Stomach smooth muscle (tissue), 2 donors: ENCODE results near the gene SLC3A2.

ENCODE experiments used
- H3K27ac ChIP-seq: one replicate; pipeline ENCODE4 v1.7.0; 2013; ENCODE audit warnings: mild to moderate bottlenecking, low read length, inconsistent platforms
- H3K27me3 ChIP-seq, 2 donors: one replicate each; pipeline ENCODE4 v1.7.0; 2013; ENCODE audit warnings: low read length in 2 of 2; ENCODE audit not compliant: insufficient read depth in 2 of 2, control insufficient read depth in 1 of 2
- H3K36me3 ChIP-seq, 2 donors: one replicate each; pipeline ENCODE4 v1.7.0; 2013; ENCODE audit warnings: low read length in 2 of 2; ENCODE audit not compliant: control insufficient read depth in 2 of 2, insufficient read depth in 2 of 2
- H3K4me1 ChIP-seq: one replicate; pipeline ENCODE4 v1.7.0; 2013; ENCODE audit warnings: low read length; ENCODE audit not compliant: control insufficient read depth, insufficient read depth
- H3K4me3 ChIP-seq, 2 donors: one replicate each; pipeline ENCODE4 v1.7.0; 2013; ENCODE audit warnings: low read length in 2 of 2
- H3K9ac ChIP-seq, 2 donors: one replicate each; pipeline ENCODE4 v1.7.0; 2013; ENCODE audit warnings: low read length in 2 of 2, mild to moderate bottlenecking in 1 of 2
- H3K9me3 ChIP-seq, 2 donors: one replicate each; pipeline ENCODE4 v1.7.0; 2013; ENCODE audit warnings: low read length in 2 of 2; ENCODE audit not compliant: control insufficient read depth in 2 of 2
- donor health status: healthy.
- donor health status: Pancreatic carcinoma.

The SLC3A2 gene

DNA sequence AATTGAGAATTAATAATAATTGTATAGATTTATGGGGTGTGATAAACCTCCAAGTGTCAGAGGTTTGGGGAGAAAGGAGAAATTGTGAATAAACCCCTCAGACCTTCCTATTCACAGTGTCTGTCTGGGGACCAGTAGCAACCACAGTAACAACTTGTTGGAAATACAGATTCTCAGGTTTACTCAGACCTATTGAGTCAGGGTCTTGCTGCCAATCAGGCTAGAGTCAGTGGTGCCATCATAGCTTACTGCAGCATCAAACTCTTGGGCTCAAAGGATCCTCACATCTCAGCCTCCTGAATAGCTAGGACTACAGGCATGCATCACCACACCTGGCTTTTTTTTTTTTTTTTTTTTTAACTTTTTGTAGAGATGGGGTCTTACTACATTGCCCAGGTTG lies 17.3 kb downstream of the SLC3A2 start:
- peaks cover 0 to 3% of the 10 kb centered on the region in 2 donors for H3K27me3 ChIP-seq
- H3K27ac ChIP-seq: no peak overlapping the region
- no peaks in the 10 kb centered on the region for H3K36me3 ChIP-seq
- H3K4me1 ChIP-seq: no peaks in the 10 kb centered on the region
- no peak overlapping the region for H3K9ac ChIP-seq
- H3K9me3 ChIP-seq: no peaks in the 10 kb centered on the region
- H3K4me3 ChIP-seq: no peak overlapping the region

DNA sequence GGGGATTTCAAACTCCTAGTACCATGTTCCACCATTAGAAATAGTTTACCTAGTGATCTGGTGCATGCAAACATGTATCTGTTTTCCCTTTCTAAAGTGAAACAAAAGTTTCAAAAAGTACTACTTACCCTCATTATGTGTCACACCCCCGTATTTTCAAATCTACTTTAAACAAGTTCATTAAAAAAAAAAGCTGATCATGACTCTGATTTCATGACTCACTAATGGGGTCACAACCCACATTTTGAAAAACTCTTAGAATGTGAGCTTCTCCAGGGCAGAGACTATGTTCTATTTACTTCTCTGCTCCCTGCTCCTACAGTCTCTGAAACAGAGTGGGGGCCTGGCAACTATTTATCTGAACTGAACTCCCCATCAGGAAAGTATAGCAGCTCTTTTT lies 22.2 kb downstream of the SLC3A2 start:
- H3K4me1 ChIP-seq: no peaks in the 10 kb centered on the region
- H3K27me3 ChIP-seq: peaks cover 0 to 3% of the 10 kb centered on the region in 2 donors
- H3K27ac ChIP-seq: no peak overlapping the region
- H3K4me3 ChIP-seq: no peak overlapping the region
- H3K9me3 ChIP-seq: no peaks in the 10 kb centered on the region
- no peaks in the 10 kb centered on the region for H3K36me3 ChIP-seq
- no peak overlapping the region for H3K9ac ChIP-seq

DNA sequence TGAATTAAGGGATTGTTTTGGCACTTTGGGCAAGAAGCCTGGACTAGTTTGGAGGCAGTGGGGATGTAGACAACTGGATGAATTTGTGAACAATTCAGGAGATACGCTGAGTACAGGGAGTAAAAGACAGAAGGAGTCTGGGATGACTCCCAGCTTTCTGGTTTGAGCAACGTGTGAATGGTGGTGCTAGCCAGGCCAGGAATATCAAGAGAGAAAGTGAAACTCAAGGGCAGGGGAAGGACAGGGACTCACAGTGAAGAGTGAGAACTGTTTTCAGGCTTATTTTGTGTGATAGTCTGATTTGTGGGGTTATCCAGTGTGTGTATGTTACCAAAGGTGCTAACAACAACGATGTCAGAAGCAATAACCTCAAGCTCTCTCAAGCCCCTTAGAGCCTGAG lies 24.6 kb downstream of the SLC3A2 start:
- no peak overlapping the region for H3K9ac ChIP-seq
- no peaks in the 10 kb centered on the region for H3K9me3 ChIP-seq
- no peak overlapping the region for H3K27ac ChIP-seq
- no peaks in the 10 kb centered on the region for H3K27me3 ChIP-seq
- H3K4me1 ChIP-seq: peaks cover 4% of the 10 kb centered on the region
- no peak overlapping the region for H3K4me3 ChIP-seq
- no peaks in the 10 kb centered on the region for H3K36me3 ChIP-seq

GRCh38 chr11:62905927-62906531 lies 25.3 kb downstream of the SLC3A2 start:
- Histone ChIP-seq H3K27me3 (no peaks in the 10 kb centered on the region), H3K9me3 (no peaks in the 10 kb centered on the region), H3K4me1 (peaks cover 4% of the 10 kb centered on the region), H3K4me3 (no peak overlapping the region), H3K36me3 (no peaks in the 10 kb centered on the region), H3K27ac (no peak overlapping the region), H3K9ac (no peak overlapping the region)

GRCh38 chr11:62908468-62909072 lies 27.9 kb downstream of the SLC3A2 start:
- H3K9ac ChIP-seq: no peak overlapping the region
- H3K27ac ChIP-seq: no peak overlapping the region
- H3K4me3 ChIP-seq: no peak overlapping the region
- H3K36me3 ChIP-seq: no peaks in the 10 kb centered on the region
- H3K9me3 ChIP-seq: no peaks in the 10 kb centered on the region
- no peaks in the 10 kb centered on the region for H3K27me3 ChIP-seq
- H3K4me1 ChIP-seq: peaks cover 4% of the 10 kb centered on the region

DNA sequence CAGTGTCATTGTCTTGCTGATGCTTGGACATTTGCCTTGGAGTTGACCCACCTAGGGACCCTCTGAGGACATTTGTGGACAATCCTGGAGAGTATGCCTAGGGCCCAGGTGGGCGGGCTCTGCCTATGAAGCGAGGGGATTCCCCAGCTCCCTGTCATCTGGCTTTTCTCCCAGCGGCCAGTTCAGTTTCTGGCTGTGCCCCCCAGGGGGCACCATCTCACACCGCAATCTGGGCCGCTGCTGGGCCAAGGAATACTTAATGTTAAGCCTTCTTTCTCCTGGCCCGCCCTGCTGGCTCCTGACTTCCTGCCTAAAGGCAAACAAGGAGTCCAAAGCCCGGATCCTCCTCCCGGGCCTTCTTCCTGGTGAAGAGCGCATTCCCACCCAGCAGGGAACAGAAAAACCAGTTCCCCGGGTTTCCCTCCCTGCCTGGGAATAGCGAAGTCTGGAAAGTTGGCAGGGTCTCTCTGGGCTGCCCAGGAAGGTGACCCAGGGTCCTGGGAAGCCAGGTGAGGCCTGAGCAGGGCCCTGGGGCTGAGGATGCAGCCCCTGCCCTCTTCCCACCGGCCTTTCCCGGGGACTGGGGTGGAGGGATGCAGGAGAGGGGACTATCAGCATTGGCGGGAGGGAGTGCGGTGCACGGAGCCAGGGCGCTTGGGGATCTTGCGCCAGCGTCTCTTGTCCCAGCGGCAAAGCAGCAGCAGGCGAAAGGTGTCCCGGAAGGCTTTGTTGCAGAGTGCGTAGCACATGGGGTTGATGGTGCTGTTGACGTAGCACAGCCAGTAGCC lies 28.6 kb downstream of the SLC3A2 start:
- Histone ChIP-seq H3K9me3 (no peaks in the 10 kb centered on the region), H3K4me3 (no peak overlapping the region), H3K9ac (no peak overlapping the region), H3K36me3 (no peaks in the 10 kb centered on the region), H3K27ac (no peak overlapping the region), H3K4me1 (peaks cover 4% of the 10 kb centered on the region), H3K27me3 (no peaks in the 10 kb centered on the region)

GRCh38 chr11:62910141-62910882 lies 29.6 kb downstream of the SLC3A2 start:
- H3K27ac ChIP-seq: no peak overlapping the region
- no peaks in the 10 kb centered on the region for H3K9me3 ChIP-seq
- H3K36me3 ChIP-seq: no peaks in the 10 kb centered on the region
- no peaks in the 10 kb centered on the region for H3K27me3 ChIP-seq
- H3K4me1 ChIP-seq: peaks cover 4% of the 10 kb centered on the region
- no peak overlapping the region for H3K9ac ChIP-seq
- no peak overlapping the region for H3K4me3 ChIP-seq

DNA sequence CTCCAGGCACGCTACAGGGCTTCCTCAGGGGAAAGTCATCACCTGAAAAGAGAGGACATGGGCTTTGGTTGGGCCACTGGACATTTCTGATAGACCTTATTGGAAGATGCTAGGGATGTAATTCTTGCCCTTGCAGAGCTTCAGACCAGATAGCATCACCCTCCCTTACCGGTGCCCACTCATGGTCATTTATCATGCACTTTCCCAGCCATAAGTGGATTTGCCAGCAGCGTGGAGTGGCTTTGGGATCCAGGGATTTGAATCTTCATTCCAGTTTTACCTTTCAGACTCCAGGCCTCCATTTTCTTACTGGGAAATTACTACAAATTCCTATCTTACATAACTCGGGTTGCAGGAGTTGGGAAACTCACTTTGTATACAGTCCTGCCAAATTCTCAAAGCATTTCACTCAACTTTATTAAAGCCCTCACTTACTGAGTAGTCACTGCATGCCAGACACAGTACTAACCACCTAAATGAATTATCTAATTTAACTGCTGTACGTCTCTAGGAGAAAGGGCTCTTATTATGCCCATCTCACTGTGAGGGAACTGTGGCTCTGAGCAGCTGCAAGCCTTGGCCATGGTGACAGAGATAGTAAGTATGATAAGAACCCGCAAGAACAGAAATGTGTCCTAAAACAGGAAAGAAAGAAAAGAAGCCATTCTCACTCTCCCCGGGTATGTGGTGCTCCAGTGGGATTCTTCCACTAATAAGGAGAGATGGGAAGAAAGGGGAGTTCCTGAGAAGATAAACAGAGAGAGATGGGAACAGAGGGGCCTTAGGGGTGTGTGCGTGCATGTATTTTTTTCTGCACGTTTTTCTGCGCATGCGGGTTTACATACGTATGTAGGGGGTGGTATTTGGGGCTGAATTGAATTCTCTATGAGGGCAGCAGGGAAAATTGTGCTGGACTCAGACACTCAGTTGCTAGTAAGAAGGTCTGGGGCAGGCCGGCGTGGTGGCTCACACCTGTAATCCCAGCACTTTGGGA lies 30.7 kb downstream of the SLC3A2 start:
- H3K27ac ChIP-seq: no peak overlapping the region
- no peaks in the 10 kb centered on the region for H3K36me3 ChIP-seq
- H3K9ac ChIP-seq: no peak overlapping the region
- no peak overlapping the region for H3K4me3 ChIP-seq
- peaks cover 4% of the 10 kb centered on the region for H3K4me1 ChIP-seq
- H3K27me3 ChIP-seq: no peaks in the 10 kb centered on the region
- H3K9me3 ChIP-seq: no peaks in the 10 kb centered on the region

DNA sequence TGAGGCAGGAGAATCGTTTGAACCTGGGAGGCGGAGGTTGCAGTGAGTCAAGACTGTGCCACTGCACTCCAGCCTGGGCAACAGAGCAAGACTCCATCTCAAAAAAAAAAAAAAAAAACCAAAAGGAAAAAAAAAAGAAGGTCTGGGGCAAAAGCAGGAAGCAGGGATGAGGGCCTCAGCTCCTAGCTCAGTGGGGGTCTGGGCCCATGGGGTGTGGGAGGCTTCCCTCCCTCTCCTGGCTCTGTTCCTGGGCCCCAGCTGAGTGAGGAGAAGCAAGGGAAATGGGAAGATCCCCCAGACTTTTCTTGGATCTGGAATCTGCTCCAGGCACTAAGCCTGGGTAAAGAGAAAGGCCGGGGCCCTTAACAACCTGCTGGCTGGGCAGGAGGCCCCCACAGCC lies 31.6 kb downstream of the SLC3A2 start:
- Histone ChIP-seq H3K27ac (no peak overlapping the region), H3K4me1 (peaks cover 4% of the 10 kb centered on the region)

DNA sequence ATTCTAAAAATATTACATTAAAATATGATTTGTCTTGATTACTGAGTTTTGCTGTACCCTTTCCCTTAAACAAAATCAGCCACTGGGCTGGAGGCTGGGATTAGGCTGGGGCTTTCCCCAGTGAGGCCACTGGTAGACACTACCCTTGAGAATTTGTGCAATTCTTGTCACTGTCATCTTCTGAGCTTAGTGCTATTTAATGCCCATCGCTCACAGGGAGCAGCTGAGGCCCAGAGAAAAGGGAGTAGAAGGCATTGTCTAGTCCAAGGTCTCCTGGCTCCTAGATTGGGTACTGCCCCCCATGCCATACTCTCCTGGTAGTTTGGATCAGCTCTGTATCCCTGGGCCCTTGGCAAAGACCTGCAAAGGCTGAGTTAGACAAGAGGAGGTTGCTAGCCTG lies 33.7 kb downstream of the SLC3A2 start:
- H3K9ac ChIP-seq: no peak overlapping the region

More for the DNA sequence above, 31.6 kb downstream of the SLC3A2 start:
- H3K9ac ChIP-seq: no peak overlapping the region
- H3K36me3 ChIP-seq: no peaks in the 10 kb centered on the region
- H3K9me3 ChIP-seq: no peaks in the 10 kb centered on the region
- H3K27me3 ChIP-seq: no peaks in the 10 kb centered on the region
- no peak overlapping the region for H3K4me3 ChIP-seq

More for the DNA sequence above, 33.7 kb downstream of the SLC3A2 start:
- H3K4me1 ChIP-seq: no peaks in the 10 kb centered on the region
- H3K27ac ChIP-seq: no peak overlapping the region
- no peaks in the 10 kb centered on the region for H3K9me3 ChIP-seq
- H3K27me3 ChIP-seq: no peaks in the 10 kb centered on the region
- no peaks in the 10 kb centered on the region for H3K36me3 ChIP-seq
- H3K4me3 ChIP-seq: no peak overlapping the region
